GM10847 (cell line): Measurements from ENCODE around the gene CMTM8.

ENCODE experiments used
- POLR2A ChIP-seq: IDR thresholded peaks from 2 replicates; pipeline ENCODE4 v1.6.1; 2011; ENCODE audit not compliant: insufficient read length; ENCODE audit errors: extremely low read depth

Gene CMTM8

DNA sequence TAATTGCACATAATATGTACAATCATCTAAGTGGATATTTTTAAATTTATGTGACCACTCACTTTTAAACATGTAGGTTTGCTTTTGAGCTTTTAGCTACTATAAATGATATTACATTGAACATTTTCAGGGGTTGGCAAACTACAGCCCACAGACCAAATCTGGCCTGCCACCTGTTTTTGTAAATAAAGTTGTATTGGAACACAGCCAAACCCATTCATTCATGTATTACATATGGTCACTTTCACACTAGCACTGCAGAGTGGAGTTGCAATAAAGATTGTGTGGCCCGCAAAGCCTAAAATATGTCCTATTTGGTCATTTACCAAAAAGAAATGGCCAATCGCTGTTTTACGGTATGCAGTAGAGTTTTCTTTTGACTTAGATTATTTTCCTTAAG, 174.4 kb downstream of the CMTM8 start:
- TF ChIP-seq POLR2A, result no peak

DNA sequence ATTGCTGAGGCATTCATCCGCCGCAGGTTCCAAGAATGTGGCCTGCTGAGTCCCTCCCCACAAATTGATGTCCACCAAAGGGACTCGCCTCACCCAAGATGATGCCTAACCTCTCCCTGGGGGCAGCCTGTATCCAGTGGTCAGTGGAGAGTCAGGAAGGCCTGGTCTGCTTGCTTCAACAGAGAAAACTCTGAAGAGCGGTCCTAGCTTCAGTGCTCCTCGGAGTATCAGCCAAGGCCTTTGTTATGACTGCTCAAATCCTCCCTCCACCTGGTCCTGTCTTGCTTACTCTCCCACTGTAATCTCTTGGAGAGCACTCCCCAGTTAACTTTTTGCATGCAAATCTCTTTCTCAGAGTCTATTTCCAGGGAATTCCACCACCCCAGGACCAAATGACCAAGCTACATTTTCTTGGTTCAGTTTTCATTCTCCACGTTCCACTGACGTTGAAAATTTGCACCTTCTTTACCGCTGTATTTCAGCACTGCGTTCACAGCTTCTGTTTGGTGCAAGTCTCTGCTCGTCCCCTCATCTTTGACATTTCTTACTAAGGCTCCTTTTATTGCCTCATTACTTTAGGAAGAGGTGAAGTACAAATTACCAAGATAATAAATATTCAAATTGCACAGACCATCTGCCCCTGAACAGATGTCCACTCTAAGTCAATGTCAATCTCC, 175.5 kb downstream of the CMTM8 start:
- no peak for TF ChIP-seq POLR2A

DNA sequence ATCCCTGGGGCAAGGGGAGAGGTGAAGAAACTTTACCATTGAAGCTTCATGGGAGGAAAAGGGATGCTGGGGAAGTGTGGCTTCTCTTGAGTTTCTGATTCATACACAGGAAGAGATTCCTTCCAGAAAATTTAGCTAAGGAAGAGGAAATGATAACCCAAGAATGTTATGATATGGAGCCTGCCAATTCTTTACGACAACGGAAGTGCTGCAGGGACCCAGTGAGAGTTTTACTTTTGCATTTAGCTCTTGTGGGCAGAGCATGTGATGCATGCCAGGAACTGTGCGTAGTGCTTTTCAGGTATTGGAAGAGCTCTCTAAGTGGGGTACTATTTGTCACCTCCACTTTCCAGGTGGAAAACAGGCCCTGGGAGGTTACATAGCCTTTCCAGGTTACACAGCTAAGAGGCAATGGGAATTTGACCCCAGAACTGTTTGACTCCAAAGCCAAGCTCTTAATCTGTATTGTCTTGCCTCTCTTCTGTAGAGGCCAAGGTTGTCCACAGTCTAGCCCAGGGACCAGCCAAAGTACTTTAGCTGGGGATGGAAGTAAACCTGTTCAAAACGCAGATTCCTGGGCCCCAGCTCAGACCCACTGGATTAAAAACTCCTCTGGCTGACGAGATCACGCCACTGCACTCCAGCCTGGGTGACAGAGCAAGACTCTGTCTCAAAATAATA, 176.2 kb downstream of the CMTM8 start:
- no peak for TF ChIP-seq POLR2A

- no peak for TF ChIP-seq POLR2A
These were observed 181.3 kb downstream of the CMTM8 start for GRCh38 chr3:32419742-32420125.
